Cortex of kidney (tissue), 1 donor: ENCODE data around the gene LTBP1.
"Not testable (repeated sequence)": the region's sequence is repeated elsewhere in the genome, so short reads cannot be mapped to it uniquely, and the experiment has no call there.

ENCODE experiments used
- DNase-seq: peaks from one replicate; lab custom pipeline; 2025; lab: John Stamatoyannopoulos, UW

LTBP1 gene, protein sequence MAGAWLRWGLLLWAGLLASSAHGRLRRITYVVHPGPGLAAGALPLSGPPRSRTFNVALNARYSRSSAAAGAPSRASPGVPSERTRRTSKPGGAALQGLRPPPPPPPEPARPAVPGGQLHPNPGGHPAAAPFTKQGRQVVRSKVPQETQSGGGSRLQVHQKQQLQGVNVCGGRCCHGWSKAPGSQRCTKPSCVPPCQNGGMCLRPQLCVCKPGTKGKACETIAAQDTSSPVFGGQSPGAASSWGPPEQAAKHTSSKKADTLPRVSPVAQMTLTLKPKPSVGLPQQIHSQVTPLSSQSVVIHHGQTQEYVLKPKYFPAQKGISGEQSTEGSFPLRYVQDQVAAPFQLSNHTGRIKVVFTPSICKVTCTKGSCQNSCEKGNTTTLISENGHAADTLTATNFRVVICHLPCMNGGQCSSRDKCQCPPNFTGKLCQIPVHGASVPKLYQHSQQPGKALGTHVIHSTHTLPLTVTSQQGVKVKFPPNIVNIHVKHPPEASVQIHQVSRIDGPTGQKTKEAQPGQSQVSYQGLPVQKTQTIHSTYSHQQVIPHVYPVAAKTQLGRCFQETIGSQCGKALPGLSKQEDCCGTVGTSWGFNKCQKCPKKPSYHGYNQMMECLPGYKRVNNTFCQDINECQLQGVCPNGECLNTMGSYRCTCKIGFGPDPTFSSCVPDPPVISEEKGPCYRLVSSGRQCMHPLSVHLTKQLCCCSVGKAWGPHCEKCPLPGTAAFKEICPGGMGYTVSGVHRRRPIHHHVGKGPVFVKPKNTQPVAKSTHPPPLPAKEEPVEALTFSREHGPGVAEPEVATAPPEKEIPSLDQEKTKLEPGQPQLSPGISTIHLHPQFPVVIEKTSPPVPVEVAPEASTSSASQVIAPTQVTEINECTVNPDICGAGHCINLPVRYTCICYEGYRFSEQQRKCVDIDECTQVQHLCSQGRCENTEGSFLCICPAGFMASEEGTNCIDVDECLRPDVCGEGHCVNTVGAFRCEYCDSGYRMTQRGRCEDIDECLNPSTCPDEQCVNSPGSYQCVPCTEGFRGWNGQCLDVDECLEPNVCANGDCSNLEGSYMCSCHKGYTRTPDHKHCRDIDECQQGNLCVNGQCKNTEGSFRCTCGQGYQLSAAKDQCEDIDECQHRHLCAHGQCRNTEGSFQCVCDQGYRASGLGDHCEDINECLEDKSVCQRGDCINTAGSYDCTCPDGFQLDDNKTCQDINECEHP (N-terminal part only)

DNA sequence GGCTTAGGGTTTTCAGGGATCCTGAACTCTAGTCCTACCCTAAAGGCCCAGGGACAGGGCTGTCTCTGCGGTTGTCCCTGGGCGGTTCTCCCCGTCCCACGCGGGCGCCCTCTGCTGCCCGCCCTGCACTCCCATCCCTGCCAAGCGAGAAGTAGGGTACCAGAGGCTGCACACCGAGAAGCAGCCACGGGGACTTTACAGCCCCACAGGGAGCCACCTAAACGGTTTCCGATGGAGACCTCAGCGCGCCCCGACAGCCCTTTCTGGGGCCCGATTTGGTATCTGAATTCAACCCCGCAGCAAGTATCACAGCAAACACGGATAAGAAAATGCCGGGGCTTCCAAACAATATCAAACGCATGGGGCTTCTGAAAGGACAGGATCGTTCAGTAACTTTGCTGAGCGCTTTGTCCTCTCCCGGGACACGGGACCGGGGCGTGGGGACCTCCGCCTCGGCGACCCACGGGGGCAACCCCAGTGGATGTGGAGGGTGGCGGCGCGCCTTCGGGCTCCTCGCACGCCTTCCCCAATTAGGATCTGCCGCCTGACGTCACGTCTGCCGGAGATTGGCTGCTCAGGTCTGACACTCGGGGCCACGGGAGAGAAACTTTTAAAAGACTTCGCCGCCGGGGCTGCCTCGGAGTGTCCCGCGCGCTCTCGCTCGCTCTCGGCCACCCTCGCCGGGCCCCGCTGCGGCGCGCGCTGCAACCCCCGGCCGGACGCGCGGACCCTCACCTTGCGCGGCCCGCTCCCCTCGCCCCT, at the start of gene LTBP1:
TSS of gene LTBP1 (plus strand) at position 640 of the 762 bp plus-strand sequence. CDS start 372 bp downstream, outside the sequence.
- DNase-seq, result no peak

DNA sequence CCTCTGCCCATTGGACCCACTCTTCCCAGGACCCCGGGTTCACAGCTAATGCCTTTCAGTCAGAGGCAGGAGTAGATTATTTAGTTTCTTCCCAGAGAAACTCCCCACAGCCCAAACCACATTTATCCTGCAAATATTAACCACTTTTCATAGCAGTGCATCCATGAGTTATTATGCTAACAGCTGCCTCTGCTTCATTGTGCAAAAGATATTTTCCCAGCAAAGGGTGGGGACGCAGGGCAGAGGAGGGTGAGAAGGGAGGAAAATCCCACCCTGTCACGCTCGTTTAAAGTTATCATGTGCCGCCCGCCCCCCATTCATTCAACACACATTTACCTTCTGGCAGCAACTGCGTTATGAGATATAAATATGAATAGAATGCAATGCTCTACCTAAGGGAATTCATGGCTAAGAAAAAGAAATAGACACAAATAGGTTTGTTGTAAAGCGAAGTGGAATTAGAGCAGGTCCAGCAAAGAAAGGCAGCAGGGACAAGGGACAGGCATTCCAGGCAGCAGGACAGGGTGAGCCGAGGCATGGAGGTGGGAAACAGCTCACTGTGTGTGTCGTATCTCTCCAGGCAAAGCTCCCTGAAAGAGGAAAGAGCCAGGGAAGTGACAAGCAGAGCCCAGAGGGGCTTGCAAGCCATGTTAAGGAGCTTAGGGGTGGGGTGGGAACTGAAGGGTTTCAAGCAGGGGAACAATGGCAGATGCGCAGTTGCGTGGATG, 46.3 kb upstream of the LTBP1 start:
- DNase-seq, result no peak

DNA sequence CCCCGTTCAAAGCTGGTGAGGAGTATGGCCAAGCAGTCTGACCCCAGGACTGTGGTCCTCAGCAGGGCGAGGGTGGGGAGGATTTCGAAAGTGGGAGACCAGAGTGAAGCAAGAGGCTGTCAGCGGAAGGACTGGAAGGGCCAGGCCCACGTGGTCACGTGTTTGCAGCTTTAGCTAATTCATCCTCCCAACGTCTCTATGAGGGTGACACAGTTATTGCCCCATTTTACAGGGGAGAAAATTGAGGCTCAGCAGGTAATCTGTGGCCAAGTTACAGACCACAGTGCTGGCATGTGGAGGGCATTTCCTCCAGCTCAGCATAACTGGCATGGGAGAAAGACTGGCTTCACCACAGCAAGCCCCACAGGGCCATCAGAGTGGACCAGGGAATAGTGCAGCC, 45.4 kb upstream of the LTBP1 start:
- no peak for DNase-seq

DNA sequence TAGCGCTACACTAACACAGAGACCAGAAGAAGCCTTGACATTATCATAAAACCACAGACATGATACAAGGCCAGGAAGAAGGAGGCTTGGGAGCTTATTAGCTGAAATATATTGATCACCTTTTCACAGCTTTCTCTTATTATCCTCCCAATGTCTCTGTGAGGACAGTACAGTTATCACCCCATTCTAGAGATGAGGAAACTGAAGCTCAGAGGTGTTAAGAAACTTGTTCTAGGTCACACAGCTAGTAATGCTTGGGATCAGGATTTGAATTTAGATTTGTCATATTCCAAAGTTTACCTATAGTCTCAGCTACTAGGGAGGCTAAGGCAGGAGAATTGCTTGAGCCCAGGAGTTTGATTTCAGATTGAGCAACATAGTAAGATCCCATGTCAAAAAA, 44.6 kb upstream of the LTBP1 start:
- no peak for DNase-seq

DNA sequence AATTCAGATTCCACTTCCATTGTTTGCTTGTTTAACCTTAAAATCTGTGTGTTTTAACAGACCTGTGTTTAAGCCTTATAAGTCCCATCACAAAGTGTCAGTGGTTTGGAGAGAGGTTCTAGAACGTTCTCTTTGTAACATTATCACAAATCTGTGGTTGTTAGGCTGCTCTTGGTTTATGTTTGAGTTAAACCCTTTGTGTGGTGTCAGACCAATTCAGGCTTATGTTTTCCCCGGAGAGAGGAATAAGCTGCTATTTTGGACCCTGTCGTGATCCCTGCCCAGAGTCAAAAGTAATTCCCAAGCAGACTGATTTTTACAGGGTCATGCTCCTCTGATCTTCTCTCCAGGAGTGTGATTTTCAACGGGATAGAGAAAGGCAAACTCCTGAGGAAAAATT, 43.8 kb upstream of the LTBP1 start:
- DNase-seq, result no peak

DNA sequence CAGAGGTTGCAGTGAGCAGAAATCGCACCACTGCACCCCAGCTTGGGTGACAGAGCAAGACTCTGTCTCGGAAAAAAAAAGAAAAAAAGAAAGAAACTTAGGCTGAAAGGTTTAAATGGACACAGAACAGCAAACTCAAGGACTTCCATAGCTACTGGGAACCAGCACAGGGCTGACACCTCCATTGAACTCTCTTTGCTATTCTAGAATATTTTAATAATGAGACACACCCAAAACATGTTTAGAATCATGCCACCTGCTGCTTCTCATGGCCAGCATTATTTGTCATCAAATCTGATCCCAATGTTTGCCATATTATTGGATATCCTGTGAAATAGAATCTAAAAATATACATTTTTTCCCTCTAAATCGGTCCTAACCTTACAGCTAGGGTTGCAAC, 42.7 kb upstream of the LTBP1 start:
- no peak for DNase-seq

DNA sequence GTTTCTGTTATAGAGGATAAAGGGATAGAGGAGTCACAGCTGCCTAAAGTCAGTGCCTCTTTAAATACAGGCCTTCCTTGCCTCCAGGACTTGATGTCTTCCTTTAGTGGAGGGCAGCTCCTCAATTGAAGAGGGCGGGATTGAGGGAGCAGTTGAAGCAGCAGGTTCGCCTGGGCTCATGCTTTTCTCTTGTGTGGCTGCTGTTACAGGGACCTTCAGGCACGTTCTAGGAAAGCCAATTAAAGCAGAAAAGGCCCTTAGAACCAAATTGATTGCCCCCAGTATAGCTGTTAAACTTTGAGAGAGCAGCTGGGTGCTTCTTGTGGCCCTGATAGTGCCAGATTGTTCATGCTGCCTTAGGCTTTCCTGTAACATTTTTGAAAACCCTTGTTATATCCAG, 42.0 kb upstream of the LTBP1 start:
- DNase-seq, result no peak

DNA sequence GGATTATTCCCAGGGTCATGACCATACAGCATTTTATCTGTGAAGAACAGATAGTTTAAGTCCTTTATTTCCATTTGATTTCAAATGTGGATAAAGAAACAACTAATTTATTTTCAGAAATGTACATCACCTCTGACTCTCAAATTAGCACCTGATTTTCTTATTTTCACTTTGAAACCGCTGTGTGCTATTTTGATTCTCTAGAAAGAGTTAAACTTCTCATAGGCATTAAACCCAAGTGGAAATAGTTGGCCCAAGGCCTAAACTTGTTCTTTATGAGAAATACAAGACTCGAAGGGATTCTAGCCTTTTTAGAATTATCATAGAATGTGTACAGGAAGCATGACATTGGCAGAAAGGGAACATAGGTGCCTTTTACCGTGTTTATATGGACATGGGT, 41.5 kb upstream of the LTBP1 start:
- no peak for DNase-seq

DNA sequence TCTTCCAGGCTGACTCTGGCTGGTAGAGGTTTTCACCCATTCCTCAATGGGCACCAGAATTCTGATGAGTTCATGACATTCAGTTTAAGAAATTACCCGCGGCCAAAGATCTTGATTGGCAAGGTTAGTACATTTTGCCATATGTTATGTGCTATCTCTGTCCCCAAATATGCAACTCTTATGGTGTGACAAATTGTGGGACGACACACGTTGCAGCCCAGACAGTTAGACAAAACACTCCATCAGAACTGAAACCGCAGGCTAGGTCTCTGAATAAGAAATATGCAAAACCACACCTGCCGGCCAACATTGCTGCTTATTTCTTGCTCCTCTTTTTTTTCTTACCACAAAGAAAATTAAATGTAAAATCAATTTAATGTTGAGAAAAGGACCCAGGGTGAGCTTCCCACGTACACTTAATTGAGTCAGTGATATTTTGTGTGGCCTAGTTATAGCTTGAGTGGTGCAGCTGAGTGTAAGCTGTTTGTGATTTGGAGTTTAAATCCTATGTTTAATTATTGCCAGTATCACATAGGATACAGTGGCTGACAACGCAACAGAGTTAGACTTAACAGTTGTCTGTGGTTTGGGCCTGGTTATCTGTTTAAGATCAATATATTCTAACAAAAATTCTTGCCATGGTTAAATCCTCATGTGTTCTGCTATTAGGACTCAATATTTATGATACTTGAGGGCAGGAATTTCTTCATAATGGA, 35.7 kb upstream of the LTBP1 start:
- no peak for DNase-seq

DNA sequence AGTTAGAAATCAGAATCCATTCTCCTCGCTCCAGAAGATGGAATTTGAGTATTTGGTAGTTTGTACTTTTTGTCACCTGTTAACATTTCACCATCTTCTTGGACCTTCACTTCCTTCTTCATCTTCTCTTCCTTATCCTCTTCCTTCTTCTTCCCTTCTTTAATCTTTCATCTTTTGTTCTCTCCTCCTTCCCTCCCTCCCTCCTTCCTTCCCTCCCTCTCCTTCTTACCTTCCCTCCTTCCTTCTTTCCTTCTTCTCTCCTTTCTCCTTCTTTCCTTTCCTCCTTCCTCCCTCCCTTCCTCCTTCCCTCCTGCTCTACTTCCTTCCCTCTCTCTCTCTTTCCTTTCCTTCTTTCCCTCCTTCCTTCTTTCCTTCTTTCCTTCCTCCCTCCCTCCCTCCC, 31.1 kb upstream of the LTBP1 start:
- no peak for DNase-seq

DNA sequence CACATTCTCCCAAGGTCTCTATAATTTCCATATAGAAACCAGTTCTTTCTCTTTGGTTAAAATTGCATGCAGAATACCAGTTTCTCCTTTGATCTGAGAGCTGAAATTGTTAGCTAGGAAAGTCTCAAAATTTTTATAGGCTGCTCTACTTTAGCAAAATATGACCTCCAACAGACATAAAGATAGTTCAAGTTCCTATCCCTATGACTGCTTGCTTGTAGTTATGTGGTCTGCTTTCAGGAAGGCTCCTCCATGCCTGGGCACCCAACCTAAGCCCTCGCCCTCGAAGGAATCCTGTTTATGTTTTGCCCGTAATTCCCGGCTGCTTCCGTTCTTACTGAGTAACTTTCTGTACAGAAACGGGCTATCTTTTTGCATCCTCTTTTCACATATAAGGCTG, 28.0 kb upstream of the LTBP1 start:
- DNase-seq, result no peak

DNA sequence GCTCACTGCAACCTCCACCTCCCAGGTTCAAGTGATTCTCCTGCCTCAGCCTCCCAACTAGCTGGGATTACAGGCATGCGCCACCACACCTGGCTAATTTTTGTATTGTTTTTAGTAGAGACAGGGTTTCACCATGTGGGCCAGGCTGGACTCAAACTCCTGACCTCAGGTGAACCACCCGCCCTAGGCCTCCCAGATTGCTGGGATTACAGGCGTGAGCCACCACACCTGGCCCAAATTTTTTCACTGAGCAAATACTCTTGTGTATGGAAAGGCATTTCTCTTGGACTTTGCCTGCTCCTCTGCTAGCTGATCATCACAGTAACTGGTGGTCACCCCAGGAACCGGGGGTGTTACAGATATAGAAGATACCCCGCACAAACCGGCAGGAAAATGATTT, 26.9 kb upstream of the LTBP1 start:
- DNase-seq, result not testable (repeated sequence)

DNA sequence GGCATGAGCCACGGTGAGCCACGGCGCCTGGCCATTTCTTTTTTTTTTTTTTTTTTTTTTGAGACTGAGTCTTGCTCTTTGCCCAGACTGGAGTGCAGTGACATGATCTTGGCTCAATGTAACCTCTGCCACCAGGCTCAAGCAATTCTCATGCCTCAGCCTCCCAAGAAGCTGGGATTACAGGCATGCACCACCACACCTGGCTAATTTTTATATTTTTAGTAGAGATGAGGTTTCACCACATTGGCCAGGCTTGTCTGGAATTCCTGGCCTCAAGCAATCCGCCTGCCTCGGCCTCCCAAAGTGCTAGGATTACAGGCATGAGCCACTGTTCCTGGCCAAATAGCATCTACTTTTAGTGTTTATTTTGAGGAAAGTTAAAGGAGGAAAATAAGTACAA, 25.3 kb upstream of the LTBP1 start:
- DNase-seq, result not testable (repeated sequence)

DNA sequence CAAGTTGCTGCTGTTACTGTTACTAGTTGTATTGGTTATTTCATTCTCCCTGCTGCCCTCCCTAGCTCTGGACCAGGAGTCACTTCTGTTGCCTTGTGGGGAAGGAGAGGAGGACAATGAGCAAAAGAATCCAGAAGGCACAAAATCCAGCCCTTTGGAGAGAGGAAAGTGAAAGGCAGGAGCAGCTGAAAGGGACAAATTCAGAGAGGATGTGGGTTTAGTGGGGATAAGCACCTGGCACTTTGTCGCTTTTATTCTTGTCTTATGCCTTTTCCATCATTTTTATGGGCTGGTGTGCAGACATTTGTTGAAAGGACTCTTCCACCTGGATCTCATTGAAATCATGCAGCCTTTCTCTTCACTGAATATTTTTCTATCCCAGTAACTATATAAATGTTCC, 24.3 kb upstream of the LTBP1 start:
- no peak for DNase-seq

DNA sequence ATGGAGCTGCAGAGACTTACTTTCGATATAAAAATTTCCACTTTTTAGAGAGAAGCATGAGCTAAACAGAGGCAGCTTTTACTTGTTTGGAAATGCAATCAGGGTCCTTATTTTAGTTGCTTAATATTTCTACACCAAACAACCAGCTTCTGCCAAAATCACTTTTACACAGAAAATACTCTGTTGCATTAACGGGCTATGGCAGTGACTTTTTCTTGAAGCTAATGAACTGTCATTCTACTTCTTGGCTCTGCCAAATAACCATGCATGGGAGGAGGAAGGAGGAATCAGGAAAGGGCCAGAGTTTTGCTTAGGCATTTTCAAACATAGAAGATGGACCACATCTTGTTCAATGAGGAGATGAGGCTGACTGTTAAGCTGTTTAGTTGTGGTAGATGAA, 23.6 kb upstream of the LTBP1 start:
- no peak for DNase-seq

DNA sequence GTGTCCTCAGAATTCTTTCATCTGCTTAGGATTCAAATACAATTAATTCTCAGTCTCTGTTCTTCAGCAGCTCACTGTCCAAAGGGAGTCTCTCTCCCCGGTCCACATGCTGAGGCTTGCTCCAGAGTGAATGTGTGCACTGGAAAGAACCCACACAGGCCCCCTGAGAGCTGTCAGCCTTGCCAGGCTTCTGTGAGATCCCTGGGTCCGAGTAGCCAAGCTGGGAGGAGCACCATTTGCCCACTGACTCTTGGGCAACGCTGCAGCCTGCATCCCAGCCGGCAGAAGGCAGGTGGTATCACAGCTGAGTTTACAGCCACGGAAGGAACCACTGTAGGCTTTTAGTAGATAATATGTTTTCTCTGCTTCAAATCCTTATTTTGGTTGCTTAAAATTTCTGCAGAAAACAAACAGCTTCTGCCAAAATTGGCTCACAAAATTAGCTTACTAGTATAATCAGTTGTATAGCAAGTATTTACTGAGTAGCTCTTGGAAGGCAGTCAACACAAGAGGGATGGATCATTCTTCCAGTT, 21.4 kb upstream of the LTBP1 start:
- no peak for DNase-seq

DNA sequence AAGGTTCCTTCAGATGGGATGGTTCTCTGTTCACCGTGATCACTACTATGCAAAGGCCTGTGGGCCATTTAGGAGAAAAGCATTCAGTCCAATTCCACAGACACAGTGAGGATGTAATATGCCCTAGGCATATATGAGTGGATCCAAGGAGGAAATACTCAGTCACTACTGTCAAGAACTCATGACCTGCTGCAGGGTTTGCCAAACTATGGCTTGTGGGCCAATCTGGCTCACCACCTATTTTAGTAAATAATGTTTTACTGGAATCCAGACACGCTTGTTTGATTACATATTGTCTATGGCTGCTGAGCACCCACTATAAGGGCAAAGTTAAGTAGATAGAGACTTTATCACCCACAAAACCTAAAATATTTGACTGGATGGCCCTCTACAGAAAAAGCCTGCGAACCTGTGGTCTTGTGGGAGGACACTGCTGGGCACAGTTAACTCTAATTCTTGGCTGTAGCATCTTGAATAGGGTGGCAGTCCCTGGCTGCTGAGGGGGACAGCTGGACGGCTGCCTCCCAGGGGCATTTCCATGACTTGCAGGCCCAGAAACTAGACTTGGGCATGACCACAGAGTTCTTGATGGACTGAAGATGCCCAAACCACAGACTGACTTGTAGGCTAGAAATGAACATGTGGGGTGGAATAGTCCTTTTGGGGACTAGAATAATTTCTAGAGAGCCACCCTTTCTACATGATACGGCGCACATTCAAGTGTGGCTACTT, 20.6 kb upstream of the LTBP1 start:
- DNase-seq, result no peak

DNA sequence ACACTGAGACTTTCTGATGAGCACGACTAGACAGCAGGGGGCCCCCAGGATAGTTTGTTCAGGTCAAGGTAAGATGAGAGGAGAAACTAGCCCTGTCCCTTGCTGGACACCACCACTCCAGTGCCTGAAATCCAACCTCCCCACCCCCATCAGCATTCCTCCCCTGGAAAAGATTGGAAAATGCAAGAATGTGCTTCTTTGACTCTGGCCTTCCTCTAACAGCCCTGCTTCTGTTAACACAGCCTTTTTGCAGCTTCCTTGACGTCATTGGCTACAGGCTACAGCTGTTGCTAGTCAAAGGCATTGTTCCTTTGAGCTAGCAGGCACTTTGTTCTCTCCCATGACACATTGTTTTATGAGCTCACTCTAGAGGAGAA, 20.1 kb upstream of the LTBP1 start:
- no peak for DNase-seq

DNA sequence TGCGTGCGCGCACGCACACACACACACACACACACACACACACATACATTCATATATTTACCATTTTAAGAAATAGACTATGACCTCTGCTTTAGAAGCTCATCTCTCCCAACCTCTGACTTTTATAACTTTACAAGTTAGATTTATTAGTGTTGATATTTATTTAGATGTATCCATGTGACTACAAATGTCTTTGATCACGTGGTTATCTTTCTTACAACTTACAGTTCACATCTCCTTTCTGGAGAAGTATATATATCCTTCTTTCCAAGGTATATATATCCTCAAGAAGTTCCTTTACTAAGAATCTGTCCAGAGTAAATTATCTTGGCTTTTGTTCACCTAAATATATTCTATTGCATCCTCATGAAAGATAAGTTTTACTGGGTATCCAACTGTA, 16.3 kb upstream of the LTBP1 start:
- DNase-seq, result no peak

DNA sequence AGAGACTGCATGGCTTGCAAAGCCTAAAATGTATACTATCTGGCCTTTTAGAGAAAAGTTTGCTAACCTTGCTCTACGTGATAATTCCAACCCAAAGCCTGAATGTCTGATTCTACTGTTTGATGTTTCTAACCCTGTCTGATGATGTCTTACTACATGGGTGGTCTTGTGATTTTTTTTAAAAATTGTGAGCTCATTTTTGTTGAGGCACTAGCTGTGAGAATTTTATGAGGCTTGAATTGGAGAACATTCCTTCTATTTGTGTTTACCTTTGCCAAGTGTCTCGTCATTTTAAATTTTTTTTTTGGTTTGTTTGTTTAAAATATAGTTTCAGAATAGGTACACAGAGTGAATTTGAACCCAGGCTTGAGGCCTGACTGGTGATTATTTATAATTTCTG, 15.2 kb upstream of the LTBP1 start:
- DNase-seq, result no peak
